ENCODE data around the gene KIAA0232.
"Not testable (repeated sequence)": the region's sequence is repeated elsewhere in the genome, so short reads cannot be mapped to it uniquely, and the experiment has no call there.

KIAA0232 gene

GRCh38 chr4:6776920-6777635, 5.4 kb upstream of the KIAA0232 start:
- DNase-seq = no peak

GRCh38 chr4:6777636-6778281, 4.8 kb upstream of the KIAA0232 start:
- no peak for DNase-seq

- DNase-seq = no peak
These were observed 4.1 kb upstream of the KIAA0232 start for GRCh38 chr4:6778435-6778834.

- peak; percentile 72 for DNase-seq
These were observed 2.6 kb upstream of the KIAA0232 start for GRCh38 chr4:6779667-6780565.

- DNase-seq = no peak
These were observed 1.4 kb upstream of the KIAA0232 start for GRCh38 chr4:6781113-6781512.

- no peak for DNase-seq
These were observed 966 bp upstream of the KIAA0232 start for GRCh38 chr4:6781561-6781960.

- DNase-seq = no peak
These were observed 251 bp downstream of the KIAA0232 start for GRCh38 chr4:6782846-6783110.

GRCh38 chr4:6783111-6783981, 819 bp downstream of the KIAA0232 start:
- peak; percentile 58 for DNase-seq

GRCh38 chr4:6785572-6785925, 3.0 kb downstream of the KIAA0232 start:
- no peak for DNase-seq

GRCh38 chr4:6788123-6788522, 5.6 kb downstream of the KIAA0232 start:
- no peak for DNase-seq

- DNase-seq = not testable (repeated sequence)
These were observed 8.7 kb downstream of the KIAA0232 start for GRCh38 chr4:6791245-6791644.

- DNase-seq = not testable (repeated sequence)
These were observed 9.3 kb downstream of the KIAA0232 start for GRCh38 chr4:6791796-6792195.

GRCh38 chr4:6794189-6794588, 11.7 kb downstream of the KIAA0232 start:
- no peak for DNase-seq

- DNase-seq = no peak
These were observed 13.3 kb downstream of the KIAA0232 start for GRCh38 chr4:6795821-6796220.

GRCh38 chr4:6797368-6797767, 14.8 kb downstream of the KIAA0232 start:
- DNase-seq = not testable (repeated sequence)

GRCh38 chr4:6799091-6799490, 16.6 kb downstream of the KIAA0232 start:
- DNase-seq = no peak

- DNase-seq = no peak
These were observed 19.5 kb downstream of the KIAA0232 start for GRCh38 chr4:6802025-6802424.

- DNase-seq = no peak
These were observed 20.1 kb downstream of the KIAA0232 start for GRCh38 chr4:6802626-6803025.

- no peak for DNase-seq
These were observed 20.7 kb downstream of the KIAA0232 start for GRCh38 chr4:6803246-6803645.

GRCh38 chr4:6804082-6804752, 21.7 kb downstream of the KIAA0232 start:
- DNase-seq = no peak

GRCh38 chr4:6806924-6807626, 24.5 kb downstream of the KIAA0232 start:
- DNase-seq = no peak

- no peak for DNase-seq
These were observed 25.7 kb downstream of the KIAA0232 start for GRCh38 chr4:6808259-6808658.

Data from NCI-H1694 treated with DMSO at 0.1 percent for 48 hours (cell line).